ENCODE measurements around the gene EFNA5.

EFNA5 gene

GRCh38 chr5:107601076-107601475, 69.7 kb downstream of the EFNA5 start:
- no peak for DNase-seq

GRCh38 chr5:107598958-107599357, 71.8 kb downstream of the EFNA5 start:
- no peak for DNase-seq

DNA sequence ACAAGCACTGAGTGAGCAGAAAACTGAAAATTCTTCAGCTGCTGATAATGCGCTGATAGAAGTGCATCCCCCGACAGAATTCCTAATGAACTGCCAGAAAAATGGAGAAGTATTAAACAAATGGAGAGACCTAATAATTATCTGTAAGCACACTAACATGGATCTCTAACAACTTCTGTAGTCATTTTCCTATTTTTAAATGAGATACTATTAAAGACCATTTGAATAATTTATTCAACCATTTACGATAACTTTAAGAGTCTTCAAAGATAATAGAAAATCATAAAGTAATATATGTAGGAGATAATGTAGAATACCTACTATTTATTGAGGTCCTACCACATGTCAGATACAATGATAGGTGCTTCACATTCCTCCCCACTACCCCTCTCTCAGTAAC, 72.9 kb downstream of the EFNA5 start:
- DNase-seq: no peak

DNA sequence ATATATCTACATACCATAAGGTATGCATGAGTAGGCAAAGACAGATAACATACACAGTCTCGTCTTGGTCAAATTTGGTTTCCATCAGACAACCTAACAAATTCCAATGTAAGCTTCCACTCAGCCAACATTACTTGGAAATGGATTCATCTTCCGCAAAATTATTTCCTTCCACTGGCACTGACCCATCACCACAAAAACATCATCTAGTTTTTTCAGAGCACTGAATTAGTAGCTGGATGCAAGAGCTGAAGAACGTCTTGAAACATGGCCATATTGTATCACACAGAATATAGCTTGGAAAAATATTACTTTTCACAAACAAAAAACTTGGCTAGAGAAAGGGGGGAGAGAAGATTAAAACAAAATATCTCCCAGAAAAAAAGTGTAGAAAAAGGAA, 73.5 kb downstream of the EFNA5 start:
- DNase-seq: no peak

DNA sequence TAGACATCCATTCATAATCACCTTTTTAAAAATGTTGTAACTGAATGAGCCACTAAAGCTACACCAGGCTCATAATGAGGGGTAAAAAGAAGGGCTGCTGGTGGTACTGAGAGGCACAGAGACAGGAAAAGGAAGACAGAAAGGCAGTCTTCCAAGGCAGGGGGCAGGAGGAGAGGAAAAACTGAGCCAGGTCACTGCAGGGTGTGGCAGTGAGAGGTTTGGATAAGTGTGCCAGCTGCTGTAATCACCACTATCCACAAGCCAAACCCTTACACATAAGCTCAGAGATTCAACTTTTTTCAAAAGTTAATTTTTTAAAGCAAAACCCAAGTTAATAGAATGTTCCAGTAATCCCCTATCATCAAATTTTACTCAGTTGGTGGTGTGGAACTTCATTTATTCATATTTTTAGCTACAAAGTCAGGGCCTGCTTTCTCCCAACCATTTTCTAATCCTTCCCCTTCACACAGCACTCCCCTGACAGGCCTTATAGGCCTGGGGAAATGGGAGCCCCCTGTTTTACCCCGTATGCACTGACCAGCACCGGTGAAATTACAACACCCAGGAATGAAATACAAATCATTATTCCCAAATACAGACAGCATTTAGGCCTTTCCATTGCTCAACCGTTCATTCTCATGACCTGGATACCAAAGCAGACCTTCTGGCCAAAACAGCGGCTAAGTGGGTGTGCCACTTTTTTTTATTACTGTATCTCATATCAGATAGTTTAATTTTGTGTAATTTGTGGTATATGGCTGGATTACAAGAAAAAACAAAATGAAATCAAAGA, 76.3 kb downstream of the EFNA5 start:
- DNase-seq: no peak

- no peak for DNase-seq
These were observed 77.7 kb downstream of the EFNA5 start for GRCh38 chr5:107593009-107593408.

DNA sequence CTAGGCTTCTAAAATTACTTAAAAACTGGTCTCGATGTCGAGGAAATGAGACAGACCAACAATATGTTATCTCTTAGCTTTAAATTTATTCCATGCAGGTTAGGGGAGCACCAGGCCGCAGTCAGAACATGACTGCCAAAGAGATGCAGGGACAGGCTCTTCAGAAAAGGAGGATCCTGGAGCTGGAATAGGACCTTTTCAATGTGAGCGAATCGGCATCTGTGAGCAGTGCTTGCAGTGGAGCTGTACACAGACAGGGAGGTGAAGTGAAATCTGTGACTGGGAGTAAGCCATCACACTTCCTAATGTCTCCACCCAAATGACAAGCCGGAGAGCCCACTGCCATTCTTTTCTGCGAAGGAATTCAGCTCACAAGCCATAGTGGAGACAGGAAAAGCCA, 78.2 kb downstream of the EFNA5 start:
- no peak for DNase-seq

GRCh38 chr5:107590686-107591085, 80.1 kb downstream of the EFNA5 start:
- no peak for DNase-seq

DNA sequence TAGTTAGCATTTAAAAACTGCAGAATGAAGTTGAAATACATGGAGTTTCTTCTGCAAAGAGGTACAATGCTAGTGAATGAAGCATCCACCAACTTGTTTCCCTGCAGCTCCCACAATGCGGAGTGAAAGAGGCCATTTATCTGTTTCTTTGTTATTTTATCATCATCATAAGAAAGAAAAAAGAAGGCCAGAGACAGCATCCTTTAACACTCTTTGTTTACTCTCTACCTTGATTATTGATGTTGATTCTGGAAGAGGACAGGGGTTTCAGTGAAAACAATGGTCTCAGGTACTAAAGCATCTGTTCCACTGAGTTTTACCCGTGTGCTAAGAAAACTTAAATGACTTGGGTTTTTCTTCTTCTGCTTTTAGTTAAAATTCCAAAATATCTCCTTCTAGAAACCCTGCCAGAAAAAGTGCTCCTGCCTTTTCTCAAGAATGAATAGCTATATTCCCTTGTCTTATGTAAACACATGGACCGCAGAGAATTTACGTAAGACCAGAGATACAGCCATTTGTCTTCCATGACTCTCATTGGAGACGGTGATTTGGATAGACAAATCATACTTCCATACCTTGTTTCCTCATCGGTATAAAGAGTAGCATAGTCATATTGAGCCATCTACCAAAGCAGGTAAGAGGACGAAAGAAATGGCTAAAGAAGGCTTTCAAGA, 81.1 kb downstream of the EFNA5 start:
- no peak for DNase-seq

DNA sequence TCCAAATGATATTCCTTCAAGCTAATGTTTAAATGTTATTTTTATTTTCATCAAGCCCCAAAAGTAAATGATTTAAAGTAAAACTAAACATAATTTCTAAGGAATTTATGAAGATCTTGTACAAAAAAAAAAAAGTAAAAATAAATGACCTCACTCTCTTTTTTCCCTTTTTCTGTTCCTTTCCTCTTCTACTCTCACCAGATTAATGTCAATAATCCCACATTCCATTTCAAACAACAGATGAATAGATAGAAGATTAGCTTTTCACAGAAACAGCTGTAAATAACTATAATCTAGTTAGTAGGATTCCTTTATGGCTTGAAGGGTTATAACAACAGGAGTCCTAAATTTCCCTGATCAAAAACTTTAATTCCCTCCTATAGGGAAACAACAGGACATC, 88.1 kb downstream of the EFNA5 start:
- DNase-seq: no peak

DNA sequence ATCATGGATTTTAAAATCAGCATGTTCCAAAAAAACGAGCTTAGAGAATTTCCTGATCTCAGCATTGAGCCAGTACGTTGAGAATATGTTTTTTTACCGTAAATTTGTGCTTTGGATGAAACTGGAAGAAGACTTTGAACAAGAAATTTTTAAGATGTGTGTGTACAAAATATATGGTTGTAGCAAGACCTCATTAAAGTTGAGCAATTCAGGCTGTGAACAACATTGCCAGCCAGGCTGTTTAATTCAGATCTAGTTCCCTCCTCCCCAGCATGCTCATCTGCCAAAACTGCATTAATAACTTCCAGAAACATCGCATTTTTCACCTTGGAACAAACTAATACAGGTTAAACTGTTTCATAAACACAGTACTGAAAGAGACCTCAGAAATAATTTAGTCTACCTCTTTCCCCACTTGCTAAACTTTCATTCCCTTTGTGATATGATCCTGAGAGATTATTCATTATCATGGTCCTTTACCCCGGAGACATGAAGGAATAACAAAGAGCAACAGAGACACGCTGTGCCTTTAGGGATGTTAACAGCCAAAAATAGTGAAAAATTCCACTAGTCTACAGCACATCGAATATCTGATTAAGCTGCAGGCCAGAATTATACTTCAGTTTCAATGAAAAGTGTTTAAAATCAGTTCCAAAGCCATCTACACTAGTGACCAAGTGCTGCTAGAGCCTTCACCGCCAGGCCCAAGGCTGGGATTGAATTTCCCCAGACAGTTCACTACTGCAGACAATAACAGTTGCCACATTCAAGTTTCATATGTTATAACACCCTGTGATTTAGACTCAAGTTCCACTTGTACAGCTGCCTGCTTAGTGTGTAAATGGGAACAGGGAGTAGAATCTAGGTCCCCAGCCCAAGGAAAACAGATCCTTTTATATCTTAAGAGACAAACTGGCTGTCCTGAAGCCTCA, 89.6 kb downstream of the EFNA5 start:
- DNase-seq: no peak

DNA sequence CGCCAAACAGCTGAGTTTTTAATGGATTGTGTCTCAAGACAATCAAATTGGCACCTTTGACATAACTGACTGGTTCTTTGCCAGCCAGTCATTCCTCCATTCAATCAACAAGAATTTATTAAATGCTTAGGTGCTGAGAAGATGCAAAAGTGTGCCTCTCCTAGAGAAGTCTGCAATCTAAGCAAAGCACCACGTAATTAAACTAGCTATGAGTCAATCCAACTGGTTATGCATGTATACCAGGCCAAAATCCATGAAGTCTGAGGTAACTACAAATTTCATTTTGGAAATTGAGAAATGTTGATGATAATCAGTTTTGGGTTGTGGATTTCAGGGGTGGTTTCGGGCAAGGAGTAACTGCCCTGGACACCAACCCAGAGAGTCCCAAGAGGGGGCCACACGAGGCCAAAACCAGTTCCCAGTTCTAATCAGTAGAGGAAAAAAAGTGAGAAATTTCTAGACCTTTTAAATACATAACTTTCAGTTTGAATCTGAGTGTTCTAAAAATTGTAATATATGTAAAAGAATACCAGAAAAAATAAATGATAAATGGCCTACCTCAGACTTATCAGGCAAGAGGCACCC, 92.6 kb downstream of the EFNA5 start:
- no peak for DNase-seq

GRCh38 chr5:107577394-107577950, 93.3 kb downstream of the EFNA5 start:
- no peak for DNase-seq

DNA sequence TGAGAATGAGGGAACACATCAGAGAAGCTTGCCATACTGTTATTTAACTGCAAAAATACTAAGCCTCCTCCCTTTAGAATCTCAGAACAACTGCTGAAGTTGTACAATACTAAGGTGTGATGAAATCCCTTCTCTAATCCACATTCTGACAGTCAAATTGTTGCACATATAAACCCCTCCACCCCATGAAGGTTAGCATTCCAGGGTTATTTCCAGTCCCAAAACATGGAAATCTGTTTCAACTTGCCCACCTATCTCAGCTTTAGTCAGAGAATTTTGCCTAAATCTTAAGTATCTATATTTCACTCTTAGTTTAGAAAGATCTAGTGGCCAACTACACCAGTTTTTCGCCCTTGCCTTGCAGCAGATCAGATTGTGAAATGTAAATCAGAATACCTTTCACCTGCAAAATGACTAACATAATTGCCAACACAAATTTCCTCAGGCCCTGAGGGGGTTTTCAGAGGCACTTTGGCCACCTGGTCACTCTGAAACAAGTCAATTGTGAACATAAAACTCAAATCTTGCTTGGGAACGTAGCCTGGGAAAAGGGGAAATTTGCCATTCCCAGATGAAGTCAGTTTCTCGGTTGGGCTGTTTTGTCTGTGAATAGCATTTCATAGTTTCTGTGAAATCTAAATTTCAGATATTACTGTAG, 93.9 kb downstream of the EFNA5 start:
- no peak for DNase-seq

DNA sequence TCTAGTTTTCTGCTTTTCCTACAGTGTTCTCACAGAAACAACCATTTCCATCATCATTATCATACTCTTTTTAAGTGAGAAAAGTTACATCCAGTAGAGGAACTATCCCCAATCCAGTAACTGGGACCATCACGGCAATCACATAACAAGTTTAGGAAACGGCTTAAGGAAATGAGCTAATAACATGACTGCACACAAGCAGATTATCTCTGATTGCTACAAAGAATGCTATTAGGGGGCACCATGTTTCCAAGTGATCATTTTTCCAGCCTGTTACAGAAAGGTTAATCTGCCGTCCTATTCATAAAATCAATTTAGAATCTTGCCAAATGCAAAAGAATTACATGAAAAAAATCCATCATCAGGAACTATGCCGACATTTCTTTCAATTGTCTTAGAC, 94.6 kb downstream of the EFNA5 start:
- DNase-seq: no peak

- no peak for DNase-seq
These were observed 96.5 kb downstream of the EFNA5 start for GRCh38 chr5:107574287-107574686.

DNA sequence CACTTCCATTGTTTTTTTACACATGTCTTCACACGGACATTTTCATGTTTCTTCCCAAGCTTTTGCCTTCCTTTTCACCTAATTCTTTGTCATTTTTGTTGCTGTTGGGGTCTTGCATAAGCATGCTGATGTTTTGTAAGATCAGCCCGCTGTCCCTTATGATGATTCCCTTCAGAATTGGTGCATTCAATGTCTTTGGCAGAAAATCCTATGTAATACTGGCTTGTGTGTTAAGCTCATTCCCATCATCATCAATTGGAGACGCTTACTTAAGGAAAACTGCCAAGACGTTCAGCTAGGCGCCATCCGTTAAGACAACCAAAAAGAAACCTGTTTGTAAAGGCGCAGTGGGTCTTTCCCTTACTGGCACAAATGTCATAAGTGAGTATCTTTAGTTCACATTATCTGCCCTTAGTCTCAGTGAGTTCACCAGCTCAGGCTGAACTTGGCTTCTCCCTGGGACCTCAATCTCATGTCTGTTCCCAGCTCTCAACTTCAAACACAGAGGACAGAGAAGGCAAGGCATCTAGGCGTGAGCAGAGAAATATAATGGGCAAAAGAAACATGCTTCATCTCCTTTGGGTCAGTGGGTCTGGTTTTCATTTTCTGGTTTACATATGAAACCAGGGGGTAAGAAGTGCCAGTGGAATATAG, 97.9 kb downstream of the EFNA5 start:
- DNase-seq: no peak

DNA sequence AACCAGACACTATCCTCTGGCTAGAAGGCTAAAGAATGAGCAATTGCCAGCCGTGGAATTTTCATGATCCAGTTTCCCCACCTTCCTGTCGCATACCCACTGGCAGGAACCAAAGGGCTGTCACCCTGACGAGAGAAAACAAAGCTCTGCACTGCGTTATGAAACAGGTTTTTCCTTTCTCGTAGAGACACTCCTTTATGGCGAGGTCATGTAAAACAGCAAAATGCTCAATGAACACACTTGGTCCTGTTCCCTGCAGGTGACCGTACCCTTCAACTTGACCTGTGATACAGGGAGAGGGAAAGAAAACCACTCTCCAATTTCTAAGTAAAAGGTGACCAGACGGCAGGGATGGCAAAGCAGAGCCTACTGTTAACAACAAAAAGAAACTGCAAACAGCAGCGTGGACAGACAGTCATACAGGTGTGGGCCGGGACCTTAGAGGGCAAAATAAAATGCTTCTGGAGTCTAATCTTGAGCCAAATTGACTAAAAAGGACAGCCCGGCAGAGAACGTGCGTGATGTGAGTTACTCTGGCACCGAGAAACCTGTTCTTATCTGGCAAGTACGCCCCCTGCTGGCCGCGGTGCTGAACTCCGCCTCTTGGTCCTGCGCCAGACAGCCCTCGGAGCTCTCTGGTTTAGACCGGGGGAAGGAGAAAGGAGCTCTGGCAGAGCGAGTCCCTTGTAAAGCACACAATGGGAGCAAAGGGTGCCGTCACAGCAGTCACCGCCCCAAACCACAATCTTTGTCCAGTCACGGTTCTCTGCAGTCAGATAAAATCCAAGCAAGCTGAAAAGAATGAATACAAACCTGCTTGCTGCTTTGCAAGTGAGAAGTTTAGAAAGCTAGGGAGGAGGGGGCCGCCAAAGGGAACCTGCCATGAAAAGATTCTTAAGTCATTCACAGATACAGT, 98.9 kb downstream of the EFNA5 start:
- DNase-seq: peak; percentile 93

DNA sequence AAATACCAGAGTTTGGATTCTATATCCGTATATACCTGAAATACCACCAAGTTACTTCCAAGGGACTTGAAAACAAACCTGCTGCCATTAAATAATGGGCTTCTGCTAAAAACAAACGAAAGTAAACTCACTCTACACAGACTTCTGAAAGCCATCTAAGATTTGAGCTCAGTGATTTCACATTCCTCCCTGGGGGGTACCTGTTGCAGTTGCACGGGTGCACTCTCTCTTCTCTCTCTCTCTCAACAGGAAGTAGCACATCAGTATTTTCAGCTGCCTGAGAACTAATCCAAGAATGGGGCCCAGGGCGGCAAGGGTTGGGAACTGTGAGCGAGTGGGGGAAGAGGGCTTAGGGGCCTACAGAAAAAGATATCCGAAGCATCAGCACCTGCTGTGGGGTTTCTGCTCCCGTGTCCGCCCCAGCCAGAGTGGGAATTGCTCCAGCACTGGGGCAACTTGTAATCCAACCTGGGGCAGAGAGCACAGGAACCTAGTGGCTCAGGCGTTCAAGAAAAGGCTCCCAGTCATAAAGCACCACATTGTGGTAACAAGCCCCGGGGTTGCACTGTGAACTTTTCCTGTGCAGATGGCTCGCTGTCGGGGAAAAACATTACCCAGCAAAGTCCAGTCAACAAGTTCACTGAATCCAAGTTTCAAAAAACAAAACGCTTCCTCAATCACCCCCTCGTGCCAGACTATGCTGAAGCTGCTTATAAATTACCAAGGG, 99.8 kb downstream of the EFNA5 start:
- peak; percentile 67 for DNase-seq

DNA sequence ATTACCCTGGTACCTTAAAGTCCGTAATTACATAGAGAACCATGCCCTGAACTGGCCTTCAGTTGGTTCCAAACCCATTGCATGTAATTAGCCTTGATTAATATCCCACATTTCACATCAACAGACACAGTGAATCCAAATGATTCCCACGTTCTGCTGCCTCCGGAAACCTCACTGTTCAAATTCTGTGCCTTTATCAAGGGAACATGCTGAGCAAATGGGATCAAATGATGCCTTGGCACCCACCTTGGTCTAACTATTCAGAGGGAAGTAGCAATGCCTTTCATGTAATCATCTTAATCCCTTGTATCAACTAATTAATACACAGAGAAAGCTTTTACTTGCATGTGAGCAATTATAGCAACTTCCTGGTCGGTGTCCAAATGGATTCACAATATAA, 100.6 kb downstream of the EFNA5 start:
- DNase-seq: no peak

Data from RPMI8226 (cell line).